HG02571 (cell line): ENCODE data around the gene WDR7.

Experiments used
- ATAC-seq: cut with Tn5 transposase; IDR thresholded peaks from one replicate; pipeline ENCODE4 v1.9.1; 2021; ENCODE audit warnings: mild to moderate bottlenecking, moderate library complexity; ENCODE audit not compliant: unreplicated experiment

The WDR7 gene

DNA sequence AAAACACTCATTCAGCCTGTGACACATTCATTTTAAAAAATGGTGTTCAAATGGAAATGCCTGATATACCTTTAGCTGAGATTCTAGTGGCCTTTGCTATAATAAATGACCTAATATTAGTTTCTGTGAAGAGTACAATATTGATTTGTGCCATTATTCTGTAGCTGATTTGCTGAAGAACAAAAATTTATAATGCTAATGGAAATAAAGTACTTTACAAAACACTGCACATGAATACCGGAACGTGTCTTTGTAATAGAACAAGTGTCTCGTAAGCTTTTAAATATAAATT lies 138.7 kb downstream of the WDR7 start:
- no peak for ATAC-seq

DNA sequence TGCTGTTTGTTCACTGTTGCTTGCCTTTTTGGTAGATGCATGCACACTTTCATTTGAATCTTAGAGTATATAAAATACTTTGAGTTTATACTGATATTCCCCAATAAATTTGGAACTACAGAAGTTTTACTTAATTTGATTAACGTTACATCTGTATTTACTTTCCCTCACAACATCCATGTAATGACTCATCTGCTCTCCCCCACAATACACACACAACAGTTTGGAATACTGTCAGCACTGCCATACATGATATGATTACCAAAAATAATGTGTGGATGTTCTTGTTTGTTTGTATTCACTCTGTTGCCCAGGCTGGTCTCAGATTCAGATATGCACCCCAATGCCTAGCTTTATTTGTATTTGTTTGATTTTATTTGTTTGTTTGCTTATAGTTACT lies 144.2 kb downstream of the WDR7 start:
- ATAC-seq, result no peak

GRCh38 chr18:56799756-56800155 lies 148.6 kb downstream of the WDR7 start:
- no peak for ATAC-seq

DNA sequence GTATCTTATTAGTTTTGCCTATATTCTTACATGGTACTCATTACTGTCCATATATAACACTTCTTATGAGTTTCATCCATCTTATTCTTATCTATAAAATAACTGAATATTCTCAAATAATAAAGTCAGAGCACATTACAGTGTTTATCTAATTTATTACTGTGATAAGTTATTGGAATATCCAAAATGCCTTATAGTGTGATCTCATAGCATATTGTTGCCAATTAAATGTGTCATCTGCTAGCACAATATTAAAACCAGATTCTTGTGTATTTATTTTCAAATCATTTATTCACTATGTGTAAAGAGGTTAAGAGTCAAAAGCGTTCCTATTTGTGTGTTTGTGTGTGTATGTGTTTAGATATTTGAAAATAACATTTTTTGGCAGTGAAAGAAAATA lies 151.9 kb downstream of the WDR7 start:
- no peak for ATAC-seq

DNA sequence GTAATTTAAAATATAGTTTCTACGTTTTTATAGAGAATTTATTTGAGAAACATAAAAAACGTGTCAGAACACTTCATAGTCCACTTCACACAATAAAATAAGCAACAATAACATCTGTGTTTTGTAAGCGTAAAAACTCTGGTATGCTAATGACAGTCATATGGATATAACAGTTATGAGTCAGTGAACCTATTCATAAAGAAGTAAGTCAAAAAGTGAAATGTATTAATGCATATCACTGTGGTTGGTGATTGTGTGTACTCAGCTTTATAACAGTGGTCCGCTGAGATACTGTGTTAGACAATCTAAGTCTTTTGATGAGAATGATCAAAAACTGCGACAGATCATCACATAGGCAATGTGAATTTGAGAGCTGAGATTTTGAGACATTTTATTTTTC lies 153.2 kb downstream of the WDR7 start:
- no peak for ATAC-seq

- ATAC-seq, result no peak
Observed at GRCh38 chr18:56807901-56808300, 156.7 kb downstream of the WDR7 start.

- ATAC-seq, result no peak
Observed at GRCh38 chr18:56812674-56813073, 161.5 kb downstream of the WDR7 start.

DNA sequence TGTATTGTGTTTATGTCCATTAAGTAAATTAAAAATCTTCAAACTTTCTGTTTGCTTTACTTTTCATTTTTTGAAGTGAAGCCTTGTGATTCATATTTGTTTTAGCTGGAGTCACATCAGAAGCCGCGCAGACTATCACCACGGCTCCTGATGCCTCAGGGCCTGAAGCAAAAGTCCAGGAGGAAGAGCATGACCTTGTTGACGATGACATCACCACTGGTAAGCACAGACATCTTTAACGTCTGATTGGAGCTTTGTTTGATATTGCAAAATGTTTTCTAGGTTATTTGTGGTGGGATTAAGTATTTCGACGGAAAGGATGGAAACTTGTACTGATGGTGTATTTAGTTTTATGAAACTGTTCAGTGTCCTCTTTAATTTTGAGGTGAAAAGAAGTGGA lies 164.8 kb downstream of the WDR7 start:
- ATAC-seq, result no peak

DNA sequence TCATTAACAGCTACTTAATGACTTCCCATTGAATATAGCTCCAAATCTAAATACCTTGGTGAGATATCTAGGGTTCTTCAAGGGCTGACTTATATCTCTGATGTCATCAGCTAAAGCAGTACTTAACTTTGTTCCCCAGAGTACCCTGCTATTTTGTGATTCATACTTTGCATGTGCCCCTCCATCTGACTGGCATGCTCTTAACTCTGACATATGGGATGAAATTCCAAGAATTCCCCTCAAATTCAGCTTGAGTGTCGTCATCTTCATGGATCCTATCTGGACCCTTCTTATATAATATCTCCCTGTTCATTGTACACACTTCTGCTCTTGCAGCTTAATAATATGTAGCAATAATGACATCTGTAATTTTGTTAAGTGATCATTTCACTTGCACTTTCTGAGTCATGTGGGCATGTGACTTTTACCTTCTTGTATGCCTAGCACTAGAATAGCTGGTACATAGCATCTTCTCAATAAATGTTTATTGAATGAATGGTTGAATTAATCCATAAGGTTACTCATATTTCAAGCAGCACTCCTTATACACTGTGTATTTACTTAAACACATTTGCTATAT lies 172.9 kb downstream of the WDR7 start:
- ATAC-seq, result no peak

DNA sequence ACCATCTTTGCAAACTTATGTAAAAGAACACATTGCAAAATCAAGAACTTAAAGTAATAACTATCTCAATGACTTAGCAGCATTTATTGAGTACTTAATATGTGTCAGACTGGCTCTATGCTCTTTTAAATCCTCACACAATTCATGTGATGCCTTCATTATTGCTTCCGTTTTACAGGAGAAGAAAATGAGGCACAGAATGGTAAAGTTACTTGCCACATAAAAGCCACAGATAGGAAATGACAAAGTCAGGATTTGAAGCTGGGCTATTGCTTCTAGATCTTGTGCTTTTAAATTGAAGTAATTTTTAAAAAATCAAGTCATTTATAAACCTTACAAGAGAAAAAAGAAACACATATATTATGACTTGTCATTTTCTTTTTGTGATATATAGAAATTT lies 174.2 kb downstream of the WDR7 start:
- ATAC-seq, result no peak

DNA sequence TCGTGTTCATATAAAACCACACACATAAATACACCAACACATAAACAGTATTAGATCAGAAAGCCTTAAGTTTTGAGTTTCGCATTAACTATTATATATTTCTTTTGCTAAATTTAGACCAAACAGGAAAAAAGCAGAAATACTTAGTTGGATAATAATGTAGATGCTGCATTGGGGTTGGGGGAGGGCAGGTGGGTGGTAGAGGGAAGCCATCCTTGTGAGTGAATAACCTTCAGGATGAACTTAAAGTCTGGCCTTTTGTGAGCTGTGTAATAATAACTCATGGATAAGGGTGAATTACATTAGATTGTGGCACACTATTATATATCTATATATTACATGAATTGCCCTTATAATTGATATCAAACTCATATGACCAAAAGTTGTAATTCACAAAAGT lies 174.7 kb downstream of the WDR7 start:
- ATAC-seq, result no peak

DNA sequence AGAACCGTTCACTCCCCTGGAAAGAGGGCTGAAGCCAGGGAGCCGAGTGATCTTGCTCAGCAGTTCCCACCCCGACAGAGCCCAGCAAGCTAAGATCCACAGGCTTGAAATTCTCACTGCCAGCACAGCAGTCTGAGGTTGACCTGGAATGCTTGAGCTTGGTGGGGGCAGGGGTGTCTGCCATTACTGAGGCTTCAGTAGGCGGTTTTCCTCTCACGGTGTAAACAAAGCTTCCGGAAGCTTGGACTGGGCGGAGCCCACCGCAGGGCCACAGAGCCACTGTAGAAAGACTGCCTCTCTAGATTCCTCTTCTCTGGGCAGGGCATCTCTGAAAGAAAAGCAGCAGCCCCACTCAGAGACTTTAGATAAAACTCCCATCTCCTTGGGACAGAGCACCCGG lies 180.8 kb downstream of the WDR7 start:
- ATAC-seq, result no peak

- no peak for ATAC-seq
Observed at GRCh38 chr18:56835331-56835730, 184.2 kb downstream of the WDR7 start.

DNA sequence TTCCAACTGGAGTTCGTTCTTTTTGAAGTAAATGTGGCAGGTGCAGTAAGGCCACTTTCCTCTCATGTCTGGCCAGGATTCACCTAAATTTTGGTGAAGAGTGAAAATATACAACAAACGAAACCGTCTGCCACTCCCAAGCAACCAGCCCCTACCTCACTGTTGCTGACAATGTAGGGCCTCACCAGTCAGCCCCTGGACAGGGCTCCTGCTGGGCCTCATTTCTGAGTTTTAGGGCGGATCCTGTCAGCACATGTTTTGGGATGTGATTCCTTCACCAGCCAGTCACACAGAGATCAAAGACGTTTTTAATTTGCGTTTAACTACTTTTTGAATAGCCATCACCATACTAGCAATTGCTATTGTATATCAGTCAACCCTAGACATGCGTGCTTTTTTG lies 185.0 kb downstream of the WDR7 start:
- no peak for ATAC-seq

- no peak for ATAC-seq
Observed at GRCh38 chr18:56841836-56842235, 190.7 kb downstream of the WDR7 start.

GRCh38 chr18:56843241-56843640 lies 192.1 kb downstream of the WDR7 start:
- ATAC-seq, result no peak

DNA sequence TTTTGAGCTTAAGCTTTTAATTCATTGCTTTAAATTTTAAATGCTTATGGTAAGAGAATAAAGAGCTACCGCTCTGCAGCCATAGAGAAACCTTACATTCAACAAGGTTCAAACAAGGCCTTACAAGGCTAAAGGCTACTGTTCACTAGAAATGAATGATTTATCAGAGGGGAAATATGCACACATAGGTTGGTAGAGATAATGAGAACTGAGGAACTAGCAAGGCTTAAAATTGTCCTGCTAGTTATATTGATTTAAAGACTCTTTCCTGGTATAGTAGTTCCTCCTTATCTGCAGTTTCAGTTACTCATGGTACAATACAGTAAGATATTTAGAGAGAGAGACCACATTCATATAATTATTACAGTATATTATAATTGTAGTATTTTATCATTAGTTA lies 193.4 kb downstream of the WDR7 start:
- no peak for ATAC-seq

DNA sequence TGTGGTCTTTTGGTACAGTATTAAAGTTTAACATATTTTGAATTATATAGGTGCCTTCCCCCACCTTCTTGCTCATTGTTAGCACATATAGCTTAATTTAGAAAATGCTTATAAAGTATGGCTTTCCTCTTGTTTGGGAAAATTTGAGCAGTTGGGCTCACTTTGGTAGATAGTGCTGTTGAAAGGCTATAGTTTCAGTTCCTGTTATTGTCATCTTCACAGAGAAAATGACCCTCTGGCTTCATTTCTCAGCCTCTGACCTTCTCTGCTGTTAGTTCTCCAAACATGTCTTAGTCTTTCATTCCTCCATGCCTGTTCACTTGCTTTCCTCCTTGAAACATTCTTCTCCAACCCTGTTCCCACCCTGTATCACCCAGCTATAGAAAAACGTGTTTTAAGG lies 200.6 kb downstream of the WDR7 start:
- ATAC-seq, result peak; percentile 86

GRCh38 chr18:56853961-56854360 lies 202.8 kb downstream of the WDR7 start:
- ATAC-seq, result no peak

- ATAC-seq, result no peak
Observed at GRCh38 chr18:56861244-56861643, 210.1 kb downstream of the WDR7 start.

- ATAC-seq, result no peak
Observed at GRCh38 chr18:56869189-56869777, 218.1 kb downstream of the WDR7 start.

GRCh38 chr18:56870982-56871381 lies 219.8 kb downstream of the WDR7 start:
- ATAC-seq, result no peak

- no peak for ATAC-seq
Observed at GRCh38 chr18:56872140-56872539, 221.0 kb downstream of the WDR7 start.
